ENCODE measurements around the gene PRRT4.

Gene PRRT4

DNA sequence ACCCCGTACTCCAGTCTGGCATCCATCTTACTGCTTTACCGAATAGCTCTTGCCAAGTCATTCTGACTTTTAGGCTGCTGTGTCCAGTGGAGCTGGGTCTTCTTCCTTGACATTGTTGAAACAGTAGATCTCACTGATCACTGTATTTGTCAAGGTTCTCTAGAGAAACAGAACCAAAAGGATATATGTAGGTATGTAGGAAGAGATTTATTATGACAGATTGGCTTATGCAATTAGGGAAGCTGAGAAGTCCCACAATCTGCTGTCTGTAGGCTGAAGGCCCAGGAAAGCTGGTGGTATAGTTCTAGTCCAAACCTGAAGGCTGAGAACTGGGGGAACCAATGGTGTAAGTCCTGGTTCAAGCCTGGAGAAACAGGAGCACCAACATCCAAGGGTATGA lies 12.1 kb upstream of the PRRT4 start:
- no peak for DNase-seq (ENCODE audit: low read depth)

DNA sequence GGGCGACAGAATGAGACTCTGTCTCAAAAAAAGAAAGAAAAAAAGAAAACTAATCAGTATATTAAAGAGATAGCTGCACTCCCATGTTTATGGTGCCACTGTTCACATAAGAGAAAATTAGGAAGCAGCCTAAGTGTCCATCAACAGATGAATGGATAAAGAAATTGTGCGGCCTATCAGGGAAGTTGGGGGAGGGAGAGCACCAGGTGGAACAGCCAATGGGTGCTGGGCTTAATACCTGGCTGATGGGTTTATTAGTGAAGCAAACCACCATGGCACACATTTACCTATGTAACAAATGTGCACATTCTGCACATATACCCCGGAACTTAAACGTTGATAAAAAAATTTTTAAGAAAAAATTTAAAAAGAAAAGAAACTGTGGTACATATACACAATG lies 9.0 kb upstream of the PRRT4 start:
- no peak for DNase-seq (ENCODE audit: low read depth)

DNA sequence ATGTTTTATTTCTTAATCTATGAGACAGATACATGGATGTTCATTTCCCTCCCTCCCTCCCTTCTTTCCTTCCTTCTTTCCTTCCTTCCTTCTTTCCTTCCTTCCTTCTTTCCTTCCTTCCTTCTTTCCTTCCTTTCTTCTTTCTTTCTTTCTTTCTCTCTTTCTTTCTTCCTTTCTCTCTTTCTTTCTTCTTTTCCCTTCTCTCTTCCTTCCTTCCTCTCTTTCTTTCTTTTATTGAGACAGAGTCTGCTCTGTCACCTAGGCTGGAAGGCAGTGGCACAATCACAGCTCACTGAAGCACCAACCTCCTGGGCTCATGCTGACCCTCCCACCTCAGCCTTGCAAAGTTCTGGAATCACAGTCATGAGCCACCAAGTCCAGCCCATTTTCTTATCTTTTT lies 5.5 kb upstream of the PRRT4 start:
- DNase-seq (ENCODE audit: low read depth): no peak

DNA sequence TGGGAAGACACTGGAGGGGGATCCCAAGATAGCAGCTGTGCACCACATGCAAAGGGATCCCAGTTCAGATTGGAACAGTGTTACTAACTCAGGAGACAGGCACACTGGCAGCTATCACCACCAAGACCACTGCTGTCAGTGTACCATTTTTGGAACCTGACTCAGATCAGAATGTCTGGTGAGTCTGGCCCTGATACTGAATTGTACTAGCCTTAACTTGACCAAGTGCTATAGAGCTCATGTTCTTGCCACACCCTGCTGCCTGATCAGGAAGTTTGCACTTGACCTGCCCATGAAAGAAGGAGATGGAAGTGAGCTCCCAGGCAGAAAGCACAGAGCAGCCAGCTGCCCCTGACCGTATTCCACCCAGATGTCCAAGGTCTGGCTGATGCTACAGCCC lies 4.8 kb upstream of the PRRT4 start:
- no peak for DNase-seq (ENCODE audit: low read depth)

DNA sequence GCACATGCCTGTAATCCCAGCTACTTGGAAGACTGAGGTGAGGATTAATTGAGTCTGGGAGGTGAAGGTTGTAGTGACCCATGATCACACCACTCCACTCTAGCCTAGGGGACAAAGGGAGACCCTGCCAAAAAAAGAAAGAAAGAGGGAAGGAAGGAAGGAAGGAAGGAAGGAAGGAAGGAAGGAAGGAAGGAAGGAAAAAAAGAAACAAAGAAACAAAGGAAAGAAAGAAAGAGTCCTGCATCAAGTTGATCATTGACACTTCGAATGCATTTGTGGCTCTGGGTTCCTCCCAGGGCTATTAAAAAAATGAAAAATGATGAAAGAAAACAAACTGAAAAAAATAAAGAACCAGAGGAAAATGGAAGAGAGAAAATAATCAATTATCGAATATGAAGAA lies 3.9 kb upstream of the PRRT4 start:
- DNase-seq (ENCODE audit: low read depth): no peak

DNA sequence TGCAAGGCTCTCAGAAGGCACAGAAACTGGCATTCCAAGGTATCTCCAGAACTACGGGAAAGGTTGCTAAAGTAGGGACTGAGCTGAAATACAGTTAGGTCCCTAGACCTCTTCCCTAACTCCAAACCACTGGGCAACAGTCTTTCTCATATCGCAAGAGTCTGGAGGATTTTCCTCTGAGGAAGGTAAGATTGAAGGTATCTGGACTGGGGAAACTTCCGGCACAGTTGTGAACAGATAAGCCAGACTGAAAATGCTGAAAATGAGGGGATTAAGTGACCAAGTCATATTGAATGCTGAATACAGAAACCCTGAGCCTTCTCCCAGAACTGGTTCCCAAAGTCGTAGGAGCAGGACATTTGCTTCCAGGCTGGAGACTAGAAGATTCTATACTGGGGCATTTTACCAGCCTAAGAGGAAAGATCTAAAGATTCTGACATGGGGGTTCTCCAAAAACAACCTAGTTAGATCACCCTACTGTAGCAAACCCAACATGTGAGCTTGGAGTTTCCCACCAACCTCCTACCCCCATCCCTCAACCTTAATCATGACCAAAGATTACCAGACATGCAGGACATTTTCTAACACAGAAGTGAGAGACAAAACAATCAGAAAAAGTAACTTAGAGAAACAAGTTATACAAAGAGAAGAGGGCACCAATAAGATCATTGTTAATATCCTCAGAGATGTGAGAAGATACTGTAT lies 2.8 kb upstream of the PRRT4 start:
- DNase-seq (ENCODE audit: low read depth): no peak

DNA sequence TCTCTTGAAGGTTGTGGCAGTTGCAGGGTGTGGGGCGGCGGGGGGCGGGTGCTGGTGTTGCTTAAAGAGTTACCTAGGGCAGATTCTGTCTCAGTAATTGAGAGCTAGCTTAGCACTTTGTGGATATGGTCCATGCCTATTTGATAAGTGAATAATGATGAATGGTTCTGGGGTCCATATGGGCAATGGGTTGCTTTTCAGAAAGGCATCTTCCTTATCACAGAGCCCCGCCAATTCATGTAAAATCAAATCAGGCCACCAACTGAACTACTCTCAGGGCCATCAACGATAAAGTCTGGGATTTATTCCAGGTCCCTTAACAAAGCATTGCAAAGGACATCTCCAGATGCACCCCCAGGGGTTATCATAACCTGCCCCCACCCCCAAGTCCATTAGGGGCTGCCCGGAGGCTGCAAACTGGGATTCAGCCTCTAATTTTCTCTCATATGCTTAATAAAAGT lies 1.8 kb upstream of the PRRT4 start:
- DNase-seq (ENCODE audit: low read depth): no peak

DNA sequence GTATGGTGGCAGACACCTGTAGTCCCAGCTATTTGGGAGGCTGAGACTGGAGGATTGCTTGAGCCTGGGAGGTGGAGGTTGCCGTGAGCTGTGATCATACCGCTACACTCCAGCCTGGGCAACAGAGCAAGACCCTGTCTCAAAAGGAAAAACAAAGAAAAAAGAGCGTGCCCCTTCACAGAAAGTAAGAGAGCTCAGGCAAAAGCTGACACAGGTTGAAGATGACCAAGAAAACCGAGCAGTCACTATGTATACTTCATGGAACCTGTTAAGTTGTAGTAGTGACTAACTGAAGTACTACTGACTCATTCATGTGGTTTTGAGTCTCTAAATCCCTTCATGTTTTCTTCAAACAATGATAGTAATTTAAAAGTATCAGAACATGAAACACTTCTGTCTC lies 1.2 kb upstream of the PRRT4 start:
- DNase-seq (ENCODE audit: low read depth): peak; percentile 50

DNA sequence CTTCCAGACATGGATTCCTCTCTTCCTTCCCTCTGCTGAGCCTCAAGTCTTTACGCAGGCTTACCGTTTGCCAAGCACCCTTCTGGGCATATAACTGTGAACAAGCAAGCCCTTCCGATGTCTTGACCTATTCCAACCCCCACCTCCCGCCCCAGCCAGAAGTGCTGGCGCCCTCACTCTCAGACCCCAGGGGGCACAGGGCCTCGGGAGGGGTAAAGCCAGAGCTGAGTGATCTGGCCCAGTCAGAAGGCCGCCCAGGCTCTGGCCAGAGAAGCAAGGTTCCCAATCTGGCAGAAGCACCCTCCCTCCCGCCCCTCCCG lies 1.2 kb downstream of the PRRT4 start:
- DNase-seq (ENCODE audit: low read depth): no peak

DNA sequence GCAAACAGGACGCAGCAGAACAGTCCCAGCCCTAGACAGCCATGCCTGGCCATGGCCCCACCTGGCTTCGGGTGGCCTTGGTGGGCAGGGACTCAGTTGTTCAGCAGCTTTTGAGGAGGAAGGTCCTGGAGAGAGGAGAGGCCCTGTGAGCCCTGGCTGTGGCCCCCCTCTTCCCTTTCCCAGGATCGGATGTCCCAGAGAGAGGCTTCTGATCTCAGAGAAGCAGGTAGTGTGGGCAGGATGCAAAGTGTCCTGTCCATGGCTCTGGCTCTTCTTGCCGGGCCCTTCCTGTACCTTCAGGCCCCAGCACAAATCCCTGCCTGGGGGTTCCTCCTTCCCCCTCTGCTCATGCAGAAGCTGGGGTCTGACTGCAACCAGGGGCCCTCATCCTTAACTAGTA lies 1.6 kb downstream of the PRRT4 start:
- no peak for DNase-seq (ENCODE audit: low read depth)

DNA sequence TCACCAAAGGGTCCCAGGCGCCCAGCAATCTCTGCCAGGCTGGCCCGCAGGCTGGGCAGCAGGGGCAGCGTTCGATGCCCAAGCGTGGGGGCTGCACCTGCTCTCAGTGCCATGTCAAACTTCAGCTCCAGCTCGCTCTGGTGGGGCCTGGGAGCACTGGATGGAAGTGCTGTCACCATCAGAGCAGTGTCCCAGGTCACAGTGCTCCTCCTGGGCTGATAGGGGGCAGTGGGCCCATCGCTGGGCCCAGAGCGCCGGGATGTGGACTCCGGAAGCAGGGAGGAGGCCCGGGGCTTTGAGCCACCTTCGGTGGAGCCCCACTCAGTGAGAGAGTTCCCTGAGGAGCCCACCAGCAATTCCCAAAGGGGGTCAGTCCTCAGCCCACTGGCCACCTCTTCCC lies 2.2 kb downstream of the PRRT4 start:
- no peak for DNase-seq (ENCODE audit: low read depth)

DNA sequence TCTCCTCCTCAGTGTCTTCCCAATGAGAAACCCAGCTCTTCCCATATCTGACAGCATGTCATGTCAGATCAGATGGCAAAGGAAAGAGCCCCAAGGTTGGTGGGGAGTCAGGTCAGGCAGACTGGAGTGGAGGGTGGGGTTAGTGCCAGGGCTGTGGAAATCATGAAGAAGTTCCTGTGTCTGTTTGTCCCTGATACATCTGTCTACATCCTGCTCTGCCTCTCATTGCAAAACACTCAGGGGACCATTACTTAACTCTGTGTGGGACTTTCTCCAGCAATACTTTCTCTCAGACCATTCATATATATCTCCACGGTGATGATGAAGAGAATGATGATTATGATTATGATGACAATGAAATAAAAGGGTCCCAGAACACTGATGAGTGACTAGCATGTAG lies 3.3 kb downstream of the PRRT4 start:
- no peak for DNase-seq (ENCODE audit: low read depth)

DNA sequence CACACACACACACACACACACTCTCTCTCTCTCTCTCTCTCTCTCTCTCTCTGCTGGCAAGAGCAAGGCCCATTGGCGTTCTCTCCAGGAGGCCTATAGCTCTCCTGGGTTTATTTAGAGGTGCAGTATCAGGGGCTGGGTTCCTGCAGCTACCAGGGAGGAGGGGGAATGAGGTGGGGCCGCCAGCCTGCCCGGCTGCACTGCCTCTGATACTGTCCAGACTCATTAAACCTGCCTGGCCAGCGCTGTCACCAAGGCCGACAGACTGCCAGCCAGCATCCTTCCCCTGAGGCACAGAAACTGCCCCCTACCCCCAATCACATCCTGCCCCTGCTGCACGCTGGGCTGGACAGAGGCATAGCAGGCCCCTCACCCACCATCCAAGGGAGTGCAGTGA lies 4.3 kb downstream of the PRRT4 start:
- DNase-seq (ENCODE audit: low read depth): no peak

DNA sequence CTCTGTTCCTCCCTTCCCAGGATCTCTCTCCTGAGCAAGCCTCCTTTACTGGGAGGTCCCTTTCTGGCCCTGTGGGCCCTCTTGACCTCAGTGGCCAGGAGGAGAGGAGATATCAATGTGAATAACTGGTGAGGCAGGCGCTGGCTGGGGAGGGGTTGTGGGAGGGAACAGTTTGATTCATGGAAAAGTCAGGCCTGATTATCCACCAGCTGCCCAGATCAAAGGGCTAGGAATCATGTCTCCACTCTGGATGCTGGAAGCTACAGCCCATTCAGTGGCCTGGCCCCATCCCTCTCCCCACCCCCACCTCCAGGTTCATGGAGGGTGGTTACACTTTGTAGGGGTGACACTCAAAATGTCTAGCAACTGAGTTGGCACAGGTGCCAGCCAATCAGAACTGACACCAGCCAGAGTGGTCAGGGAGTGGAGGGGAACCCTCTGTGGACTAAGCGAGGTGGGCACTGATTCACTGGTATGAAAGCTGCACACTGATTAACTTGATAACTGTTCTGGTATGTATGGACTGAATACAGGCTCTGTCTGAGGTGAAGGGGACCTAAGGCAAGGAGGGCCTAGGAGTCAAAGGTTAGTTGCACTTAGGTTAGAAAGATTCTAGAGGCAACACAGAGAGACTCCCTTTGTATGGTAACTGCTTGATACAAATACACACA lies 4.8 kb downstream of the PRRT4 start:
- no peak for DNase-seq (ENCODE audit: low read depth)

DNA sequence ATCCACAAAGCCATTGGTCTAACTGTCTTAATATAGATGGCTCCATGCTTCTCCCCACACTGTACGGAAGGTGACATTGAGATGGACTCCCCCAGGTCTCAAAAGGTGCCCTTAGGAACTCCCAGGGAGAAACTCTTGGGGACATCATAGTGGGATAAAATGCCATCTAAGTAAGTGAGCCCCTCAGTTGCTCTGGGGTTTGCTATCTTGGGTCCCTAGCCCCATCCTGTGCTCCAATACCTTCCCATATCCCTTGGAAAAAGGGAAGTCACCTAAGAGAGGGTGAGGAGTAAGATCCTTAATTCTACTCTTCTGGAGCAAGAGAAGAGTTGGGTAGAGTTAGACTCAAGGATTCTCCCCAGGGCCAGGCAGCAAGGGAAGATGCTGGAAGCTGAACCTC lies 7.9 kb downstream of the PRRT4 start:
- no peak for DNase-seq (ENCODE audit: low read depth)

DNA sequence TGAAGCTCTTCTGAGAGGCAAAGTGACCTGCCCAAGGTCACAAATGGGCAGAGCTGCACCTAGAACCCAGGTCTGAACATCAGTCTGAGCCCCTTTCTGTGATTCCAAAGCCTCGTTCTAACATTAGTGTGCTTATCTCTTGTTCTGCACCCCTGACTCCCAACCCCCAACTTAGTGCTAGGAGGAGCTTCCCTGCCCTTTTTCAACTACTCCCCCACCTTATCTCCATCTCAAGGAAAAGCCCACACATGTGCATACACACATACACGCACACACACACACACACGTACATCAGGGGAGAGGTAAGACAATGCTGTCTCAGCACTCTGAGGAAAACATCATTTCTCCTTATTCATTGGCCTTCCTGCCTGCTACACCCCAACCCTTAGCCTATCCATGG lies 8.3 kb downstream of the PRRT4 start:
- no peak for DNase-seq (ENCODE audit: low read depth)

DNA sequence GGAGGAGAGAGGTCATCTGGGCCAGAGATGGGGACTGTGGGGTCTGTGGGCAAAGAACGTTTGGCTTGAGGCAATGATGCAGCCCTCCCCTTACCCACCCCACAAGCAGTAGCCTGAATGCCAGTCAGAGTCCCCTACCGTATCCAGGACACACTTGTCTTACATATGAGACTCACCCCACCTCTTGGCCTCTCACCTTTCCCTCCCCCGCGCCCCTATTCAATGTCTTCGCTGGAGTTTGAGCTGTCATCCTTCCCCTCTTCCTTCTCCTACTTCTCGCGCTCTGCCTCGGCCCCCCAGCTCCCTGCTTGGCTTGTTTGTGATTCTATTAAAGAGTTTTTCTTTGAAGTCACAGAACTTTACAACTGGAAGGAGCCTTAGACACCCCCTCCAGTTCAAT lies 8.9 kb downstream of the PRRT4 start:
- DNase-seq (ENCODE audit: low read depth): no peak

DNA sequence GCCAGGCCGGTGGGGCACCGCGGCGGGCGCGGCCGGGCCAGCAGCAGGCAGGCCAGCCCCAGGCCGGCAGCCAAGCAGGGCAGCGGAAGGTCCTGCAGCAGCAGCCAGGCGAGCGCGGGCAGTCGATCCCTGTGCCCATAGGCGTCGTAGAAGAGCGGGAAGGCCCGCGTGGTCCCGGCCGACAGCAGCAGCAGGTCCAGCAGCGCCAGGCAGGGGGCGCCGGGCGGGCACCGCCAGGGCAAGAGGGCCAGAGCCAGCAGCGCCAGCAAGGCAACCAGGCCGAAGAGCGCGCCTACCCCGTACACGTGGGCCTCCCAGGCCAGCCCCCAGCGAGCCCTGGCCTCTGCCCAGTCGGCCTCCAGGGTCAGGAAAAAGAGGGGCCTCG lies 9.3 kb downstream of the PRRT4 start:
- DNase-seq (ENCODE audit: low read depth): peak; percentile 37

DNA sequence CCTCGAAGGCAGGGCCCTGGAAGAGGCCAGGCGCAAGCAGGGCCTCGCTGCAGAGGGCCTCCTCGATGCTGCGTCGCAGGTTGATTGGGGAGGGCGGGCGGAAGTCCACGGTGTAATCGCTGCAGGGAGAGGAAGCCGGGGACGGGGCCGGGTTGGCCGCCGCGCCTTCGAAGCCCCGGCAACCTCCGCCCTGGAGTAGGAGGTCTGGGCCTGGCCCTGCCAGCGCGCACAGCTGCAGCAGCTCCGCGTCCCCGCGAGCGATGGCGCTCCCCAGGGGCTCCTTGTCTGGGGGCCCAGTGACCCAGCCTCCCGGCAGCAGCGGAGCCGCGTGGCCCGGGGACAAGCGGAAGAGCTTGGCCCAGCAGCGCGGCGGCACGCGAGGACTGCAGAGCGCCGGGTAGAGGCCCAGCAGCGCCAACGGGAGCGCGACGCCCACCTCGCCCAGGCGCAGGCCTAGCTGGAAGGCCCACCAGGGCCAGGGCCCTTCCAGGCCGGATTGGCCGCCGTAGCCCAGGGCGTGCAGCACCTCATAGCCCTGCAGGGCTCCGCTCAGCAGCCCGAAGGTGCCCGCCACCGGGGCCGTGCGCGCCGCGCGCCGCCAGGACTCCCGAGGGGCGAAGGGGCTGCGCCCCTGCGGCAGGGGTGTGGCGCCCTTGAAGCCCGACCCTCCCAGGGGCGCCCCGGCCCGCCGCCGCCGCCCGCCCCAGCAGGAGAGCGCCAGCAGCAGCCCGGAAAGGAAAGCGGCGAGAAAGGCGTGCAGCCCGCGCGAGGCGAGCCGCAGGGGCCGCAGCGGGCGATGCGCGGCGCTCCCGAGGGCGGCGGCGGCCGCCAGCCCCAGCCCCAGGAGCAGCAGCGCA lies 10.0 kb downstream of the PRRT4 start:
- no peak for DNase-seq (ENCODE audit: low read depth)

DNA sequence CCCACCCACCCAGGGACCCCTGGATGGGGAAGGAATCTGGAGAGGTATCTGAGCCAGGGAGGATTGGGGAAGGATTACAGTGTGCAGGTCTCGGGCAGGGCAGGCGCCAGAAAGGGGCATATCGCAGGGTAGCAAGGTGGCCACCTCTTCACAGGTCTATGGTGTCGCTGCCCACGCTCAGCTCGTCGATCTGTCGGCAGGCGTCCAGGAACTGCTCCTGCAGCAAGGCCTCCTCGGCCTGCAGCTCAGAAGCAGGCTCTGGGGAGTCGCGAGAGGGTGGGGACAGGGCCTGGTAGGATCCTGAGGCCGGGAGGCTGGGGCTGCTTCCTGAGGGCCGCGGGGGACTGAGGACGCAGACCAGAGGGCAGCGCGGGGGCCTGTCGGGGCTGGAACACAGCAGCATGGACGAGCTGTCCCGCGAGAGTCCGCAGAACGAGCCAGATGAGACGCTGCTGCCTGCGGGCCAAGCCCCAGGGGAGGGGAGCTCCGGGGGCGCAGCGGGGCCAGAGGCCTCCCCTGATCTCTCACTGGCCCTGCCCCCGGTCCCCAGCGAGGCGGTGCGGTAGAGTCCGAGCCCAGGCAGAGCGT lies 10.7 kb downstream of the PRRT4 start:
- DNase-seq (ENCODE audit: low read depth): no peak

DNA sequence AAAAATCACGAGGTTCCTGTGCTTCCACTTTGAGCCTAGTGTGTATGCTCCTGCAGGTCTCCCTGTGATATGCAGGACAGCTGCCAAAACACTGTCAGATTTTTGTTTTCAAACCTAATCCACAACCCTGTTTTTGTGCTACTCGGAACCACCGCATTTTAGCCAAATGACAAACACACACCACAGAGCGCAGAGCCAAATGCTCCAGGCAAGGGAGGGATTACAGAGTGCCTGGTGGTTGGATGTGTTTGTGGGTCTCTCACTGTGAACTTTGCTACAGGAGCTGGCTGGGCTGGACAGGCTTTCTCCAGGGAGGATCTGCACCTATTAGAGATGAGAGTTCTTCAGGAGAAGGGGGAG lies 12.0 kb downstream of the PRRT4 start:
- no peak for DNase-seq (ENCODE audit: low read depth)

DNA sequence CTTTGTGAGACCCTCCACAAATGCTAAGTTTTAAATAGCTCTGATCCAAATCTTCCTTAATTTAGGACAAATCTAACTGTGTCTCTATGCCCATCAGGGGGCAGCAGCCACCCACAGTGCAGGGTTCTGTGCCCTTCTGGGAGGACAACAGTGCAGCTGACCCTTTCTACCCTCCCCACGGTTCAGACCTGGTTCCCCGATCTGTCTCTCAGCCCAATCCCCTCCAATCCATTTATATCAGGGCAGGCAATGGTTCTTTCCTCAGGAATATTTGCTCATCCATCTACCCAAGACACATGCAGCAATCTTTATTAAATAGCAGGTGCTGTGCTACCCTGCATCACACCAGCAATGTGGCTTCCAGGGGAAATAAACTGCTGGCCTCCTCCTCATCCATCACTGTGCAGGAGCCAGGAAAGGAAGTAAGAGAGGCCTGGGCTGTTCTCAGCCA lies 13.8 kb downstream of the PRRT4 start:
- DNase-seq (ENCODE audit: low read depth): peak; percentile 34

DNA sequence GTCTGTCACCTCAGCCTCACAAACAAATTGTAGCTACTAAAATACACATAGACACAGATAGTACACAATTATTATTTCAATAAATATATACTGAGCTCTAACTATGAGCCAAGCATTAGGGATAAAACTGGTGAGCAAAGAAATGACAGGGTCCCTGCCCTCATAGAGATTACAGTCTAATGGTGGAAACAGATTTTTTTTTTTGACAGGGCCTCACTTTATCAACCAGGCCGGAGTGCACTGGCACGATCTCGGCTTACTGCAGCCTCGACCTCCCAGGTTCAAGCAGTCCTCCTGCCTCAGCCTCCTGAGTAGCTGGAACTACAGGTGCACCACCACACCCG lies 17.1 kb downstream of the PRRT4 start:
- DNase-seq (ENCODE audit: low read depth): no peak
